HCT116 (cell line): ENCODE results near the gene RUNX2.

Experiments
- EZH2 ChIP-seq: fragments of 200-600 bp; sonication (generic); IDR thresholded peaks from 2 replicates; pipeline ENCODE4 v1.6.1; 2017; ENCODE audit warnings: antibody characterized with exemption, mixed run types
- EZH2phosphoT487 ChIP-seq: fragments of 200-600 bp; IDR thresholded peaks from 2 replicates; pipeline ENCODE4 v1.6.1; 2018; ENCODE audit warnings: antibody characterized with exemption, borderline replicate concordance
- SP1 ChIP-seq: IDR thresholded peaks from 2 replicates; pipeline ENCODE4 v1.6.1; 2012; ENCODE audit warnings: low read depth
- TF ChIP-seq, protein P1 (sequence below), 3 experiments: fragments of 200-600 bp in 1 of 3; sonication (generic) in 1 of 3; IDR thresholded peaks in 2 of 3; conservative IDR thresholded peaks in 1 of 3; 2 replicates each; pipeline ENCODE4 v1.5.1; 2012 to 2017; ENCODE audit warnings: low read depth in 2 of 3, low read length in 2 of 3, antibody characterized with exemption in 1 of 3, borderline replicate concordance in 1 of 3, control low read depth in 1 of 3, mild to moderate bottlenecking in 1 of 3, mixed read lengths in 1 of 3, mixed run types in 1 of 3, moderate library complexity in 1 of 3; ENCODE audit not compliant: insufficient read depth in 1 of 3
- TF ChIP-seq, protein P2 (sequence below): IDR thresholded peaks from 2 replicates; pipeline ENCODE4 v1.6.1; 2011; ENCODE audit warnings: mild to moderate bottlenecking, low read length, moderate library complexity; ENCODE audit not compliant: insufficient replicate concordance; ENCODE audit errors: extremely low read depth
- TF ChIP-seq, protein P3 (sequence below): IDR thresholded peaks from 2 replicates; pipeline ENCODE4 v1.6.1; 2012

DNA sequence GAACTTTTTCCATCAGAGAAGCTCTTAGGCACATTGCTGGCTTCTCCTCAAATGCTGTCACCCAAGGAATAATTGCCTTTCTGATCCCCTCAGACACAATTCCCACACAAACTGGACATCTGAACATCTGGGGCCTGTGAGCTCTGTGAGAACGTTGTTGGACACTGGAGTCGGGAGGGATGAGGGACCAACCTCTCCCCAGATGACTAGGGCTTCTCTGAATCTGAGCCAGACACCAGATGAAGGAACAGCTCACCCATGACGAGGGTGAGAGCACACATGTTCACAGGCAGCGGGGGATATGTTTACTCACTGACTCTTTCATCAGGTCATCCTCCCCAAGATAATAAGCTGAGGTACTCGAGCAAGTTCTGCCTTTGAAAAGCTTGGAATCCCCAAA, 333.5 kb downstream of the RUNX2 start:
- TF ChIP-seq, protein P1, sequence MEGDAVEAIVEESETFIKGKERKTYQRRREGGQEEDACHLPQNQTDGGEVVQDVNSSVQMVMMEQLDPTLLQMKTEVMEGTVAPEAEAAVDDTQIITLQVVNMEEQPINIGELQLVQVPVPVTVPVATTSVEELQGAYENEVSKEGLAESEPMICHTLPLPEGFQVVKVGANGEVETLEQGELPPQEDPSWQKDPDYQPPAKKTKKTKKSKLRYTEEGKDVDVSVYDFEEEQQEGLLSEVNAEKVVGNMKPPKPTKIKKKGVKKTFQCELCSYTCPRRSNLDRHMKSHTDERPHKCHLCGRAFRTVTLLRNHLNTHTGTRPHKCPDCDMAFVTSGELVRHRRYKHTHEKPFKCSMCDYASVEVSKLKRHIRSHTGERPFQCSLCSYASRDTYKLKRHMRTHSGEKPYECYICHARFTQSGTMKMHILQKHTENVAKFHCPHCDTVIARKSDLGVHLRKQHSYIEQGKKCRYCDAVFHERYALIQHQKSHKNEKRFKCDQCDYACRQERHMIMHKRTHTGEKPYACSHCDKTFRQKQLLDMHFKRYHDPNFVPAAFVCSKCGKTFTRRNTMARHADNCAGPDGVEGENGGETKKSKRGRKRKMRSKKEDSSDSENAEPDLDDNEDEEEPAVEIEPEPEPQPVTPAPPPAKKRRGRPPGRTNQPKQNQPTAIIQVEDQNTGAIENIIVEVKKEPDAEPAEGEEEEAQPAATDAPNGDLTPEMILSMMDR (IDR thresholded peaks at IDR 0.05 in 2 of 3, conservative IDR thresholded peaks at IDR 0.05 in 1 of 3; ENCODE audit: borderline replicate concordance in 1 of 3, insufficient read depth in 1 of 3, low read depth in 2 of 3, low read length in 2 of 3) = no peak
- TF ChIP-seq SP1 = no peak
- TF ChIP-seq, protein P2, sequence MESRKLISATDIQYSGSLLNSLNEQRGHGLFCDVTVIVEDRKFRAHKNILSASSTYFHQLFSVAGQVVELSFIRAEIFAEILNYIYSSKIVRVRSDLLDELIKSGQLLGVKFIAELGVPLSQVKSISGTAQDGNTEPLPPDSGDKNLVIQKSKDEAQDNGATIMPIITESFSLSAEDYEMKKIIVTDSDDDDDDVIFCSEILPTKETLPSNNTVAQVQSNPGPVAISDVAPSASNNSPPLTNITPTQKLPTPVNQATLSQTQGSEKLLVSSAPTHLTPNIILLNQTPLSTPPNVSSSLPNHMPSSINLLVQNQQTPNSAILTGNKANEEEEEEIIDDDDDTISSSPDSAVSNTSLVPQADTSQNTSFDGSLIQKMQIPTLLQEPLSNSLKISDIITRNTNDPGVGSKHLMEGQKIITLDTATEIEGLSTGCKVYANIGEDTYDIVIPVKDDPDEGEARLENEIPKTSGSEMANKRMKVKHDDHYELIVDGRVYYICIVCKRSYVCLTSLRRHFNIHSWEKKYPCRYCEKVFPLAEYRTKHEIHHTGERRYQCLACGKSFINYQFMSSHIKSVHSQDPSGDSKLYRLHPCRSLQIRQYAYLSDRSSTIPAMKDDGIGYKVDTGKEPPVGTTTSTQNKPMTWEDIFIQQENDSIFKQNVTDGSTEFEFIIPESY = no peak
- TF ChIP-seq, protein P3, sequence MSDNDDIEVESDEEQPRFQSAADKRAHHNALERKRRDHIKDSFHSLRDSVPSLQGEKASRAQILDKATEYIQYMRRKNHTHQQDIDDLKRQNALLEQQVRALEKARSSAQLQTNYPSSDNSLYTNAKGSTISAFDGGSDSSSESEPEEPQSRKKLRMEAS = no peak
- no peak for TF ChIP-seq EZH2
- no peak for TF ChIP-seq EZH2phosphoT487
